GM12801 (cell line): Measurements from ENCODE around the gene TTLL5.

ENCODE experiments used
- TF ChIP-seq, protein P1 (sequence below): IDR thresholded peaks from one replicate; pipeline ENCODE4 v1.5.1; 2011; ENCODE audit warnings: control low read depth; ENCODE audit not compliant: insufficient read length; ENCODE audit errors: extremely low read depth

TTLL5 gene

DNA sequence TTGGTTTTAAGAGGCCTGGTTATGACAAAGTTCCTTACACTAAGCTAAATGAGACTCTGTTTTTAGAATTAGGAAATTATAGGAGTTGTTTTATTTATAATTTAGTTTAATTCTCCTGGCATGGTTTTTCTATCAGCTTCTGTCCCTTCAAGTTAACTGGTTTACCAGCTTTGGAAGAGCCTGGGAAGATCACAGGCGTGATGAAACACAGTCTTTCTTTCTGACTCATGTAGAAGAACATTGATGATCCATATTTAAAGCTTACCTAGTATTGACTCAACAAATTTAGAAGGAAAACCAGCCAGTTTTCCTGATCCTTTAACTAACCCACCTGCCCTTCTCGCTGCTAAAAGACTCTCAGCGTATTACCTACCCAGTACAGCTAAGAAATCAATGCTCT is 165.6 kb downstream of the TTLL5 start:
- TF ChIP-seq, protein P1, sequence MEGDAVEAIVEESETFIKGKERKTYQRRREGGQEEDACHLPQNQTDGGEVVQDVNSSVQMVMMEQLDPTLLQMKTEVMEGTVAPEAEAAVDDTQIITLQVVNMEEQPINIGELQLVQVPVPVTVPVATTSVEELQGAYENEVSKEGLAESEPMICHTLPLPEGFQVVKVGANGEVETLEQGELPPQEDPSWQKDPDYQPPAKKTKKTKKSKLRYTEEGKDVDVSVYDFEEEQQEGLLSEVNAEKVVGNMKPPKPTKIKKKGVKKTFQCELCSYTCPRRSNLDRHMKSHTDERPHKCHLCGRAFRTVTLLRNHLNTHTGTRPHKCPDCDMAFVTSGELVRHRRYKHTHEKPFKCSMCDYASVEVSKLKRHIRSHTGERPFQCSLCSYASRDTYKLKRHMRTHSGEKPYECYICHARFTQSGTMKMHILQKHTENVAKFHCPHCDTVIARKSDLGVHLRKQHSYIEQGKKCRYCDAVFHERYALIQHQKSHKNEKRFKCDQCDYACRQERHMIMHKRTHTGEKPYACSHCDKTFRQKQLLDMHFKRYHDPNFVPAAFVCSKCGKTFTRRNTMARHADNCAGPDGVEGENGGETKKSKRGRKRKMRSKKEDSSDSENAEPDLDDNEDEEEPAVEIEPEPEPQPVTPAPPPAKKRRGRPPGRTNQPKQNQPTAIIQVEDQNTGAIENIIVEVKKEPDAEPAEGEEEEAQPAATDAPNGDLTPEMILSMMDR, result no peak

DNA sequence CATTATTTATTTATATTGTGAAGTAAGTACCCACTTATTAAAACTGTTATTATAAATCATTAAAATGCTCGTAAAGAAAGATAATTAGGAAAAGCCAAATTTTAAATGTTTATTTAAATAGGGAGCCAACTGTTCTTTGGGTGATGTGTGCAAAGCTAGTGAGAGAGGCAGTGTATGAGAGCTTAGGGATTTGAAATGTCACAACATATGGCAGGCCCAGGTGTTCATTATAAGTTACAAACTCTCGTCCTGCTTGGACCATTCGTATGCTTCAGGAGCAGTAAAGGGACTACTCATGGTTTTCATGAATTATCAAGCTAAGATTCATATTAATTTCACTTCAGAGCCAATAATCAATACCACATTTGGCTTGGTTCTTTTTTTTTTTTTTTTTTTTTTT is 166.3 kb downstream of the TTLL5 start:
- TF ChIP-seq, protein P1, result no peak

DNA sequence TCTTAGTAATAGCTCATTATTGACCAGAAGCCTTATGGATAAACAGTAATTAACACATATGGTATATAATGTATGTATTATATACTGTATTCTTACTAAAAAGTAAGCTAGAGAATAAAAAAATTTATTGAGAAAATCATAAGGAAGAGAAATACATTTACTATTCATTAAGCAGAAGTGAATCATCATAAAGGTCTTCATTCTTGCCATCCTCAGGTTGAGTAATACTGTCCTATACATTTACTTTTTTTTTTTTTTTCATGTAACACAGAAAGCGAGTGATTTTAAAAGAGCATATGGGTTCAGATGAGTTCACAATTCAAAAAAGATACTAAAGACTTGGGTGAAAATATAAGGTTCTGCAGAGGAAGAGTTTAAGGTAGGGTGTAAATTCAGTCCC is 168.3 kb downstream of the TTLL5 start:
- TF ChIP-seq, protein P1, result no peak

DNA sequence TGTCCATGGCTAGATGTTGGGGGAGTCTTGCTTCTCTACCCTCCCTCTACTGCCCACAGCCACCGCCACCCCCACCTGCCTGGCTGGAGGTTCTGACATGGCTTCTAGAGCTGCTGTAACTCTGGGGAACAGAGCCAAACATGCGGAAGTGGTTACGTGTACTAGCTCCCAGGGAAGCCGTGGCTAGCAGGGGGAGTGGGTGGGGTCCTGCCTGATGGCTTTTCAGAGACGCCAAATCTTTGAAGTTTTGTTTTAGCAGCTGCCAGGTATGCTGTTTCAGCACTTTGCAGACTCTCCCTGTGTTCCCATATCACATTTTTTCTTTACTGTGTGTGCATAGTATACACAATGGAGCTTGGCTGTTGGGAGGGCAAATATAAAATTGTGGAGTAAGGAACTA is 170.4 kb downstream of the TTLL5 start:
- TF ChIP-seq, protein P1, result no peak

DNA sequence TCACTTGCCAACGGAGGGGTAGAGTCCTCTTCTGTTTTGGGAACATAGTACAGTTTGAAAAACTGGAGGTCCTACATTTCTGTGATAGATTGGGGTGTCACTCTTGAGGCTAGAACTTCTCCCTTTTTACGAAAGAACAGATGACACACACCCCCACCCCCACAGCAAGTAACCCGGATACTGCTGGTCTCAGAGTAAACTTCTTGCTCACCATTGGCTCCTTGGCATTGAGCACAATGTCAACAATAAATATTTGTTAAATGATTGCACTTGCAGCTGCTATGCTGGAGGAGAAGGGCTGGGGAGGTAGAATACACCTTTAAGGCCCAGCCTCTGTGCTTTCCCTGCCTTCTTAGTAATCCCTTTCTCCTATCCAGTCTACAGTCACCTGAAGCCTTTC is 170.9 kb downstream of the TTLL5 start:
- TF ChIP-seq, protein P1, result no peak

DNA sequence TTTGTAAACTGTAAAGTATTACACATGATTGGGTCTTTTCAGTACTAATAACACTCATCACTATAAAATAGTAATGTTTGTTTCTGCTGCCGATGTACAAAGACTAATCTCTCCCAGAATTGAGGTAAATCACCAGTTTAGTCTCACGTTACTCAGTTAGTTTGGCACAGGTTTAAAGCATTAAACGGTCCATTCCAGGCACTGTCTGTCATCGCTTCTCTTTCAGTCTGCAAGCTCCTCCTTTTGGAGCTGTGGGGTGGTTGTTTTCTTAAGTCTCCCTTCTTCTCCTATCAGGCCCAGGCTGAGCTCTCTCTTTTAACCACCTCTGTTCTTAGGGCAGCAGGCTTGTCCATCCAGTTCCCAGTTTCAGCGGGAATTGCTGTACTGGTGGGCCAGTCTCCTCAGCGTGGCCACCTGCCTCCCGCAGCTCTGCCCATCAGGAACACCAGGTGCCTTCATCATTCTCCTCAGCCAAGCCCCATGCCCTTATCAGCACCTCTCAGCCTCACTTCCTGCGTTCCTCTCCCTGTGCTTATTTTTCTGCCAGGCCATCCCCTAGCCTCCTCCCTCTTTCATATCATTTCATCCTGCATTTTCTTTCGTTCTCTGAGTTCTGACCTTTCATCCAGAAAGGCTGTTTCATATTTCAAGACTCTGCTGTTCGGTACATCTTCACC is 171.7 kb downstream of the TTLL5 start:
- TF ChIP-seq, protein P1, result no peak

DNA sequence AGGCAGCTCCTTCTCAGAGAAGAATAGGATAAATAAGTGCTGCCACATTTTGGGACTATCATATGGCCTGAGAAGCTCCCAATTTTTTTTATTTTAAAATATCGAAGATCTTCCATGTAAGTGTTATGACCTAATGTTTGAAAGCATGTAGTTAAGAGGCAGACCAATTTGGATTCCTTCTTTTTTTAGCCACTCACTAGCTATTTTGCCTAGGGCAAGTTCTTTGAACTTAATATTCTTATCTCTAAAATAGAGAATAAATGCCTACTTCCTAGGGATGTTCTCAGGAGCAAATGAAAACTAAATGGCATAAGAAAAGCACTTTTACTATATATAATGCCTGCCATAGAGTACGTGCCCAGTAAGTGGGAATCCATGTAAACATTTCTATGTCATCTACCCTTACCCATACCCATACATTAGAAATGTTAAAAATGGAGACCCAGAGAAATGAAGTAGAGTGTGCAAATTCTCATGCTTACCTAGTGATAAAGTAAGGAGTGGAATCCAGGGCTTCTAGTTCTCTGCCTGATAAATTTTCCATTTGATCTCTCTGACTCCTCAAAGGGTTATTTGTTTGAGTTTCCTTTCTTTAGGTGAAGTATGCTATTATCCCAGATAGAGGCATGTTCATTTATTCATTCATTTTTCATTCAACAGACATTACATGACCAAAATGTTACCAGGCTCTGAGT is 172.4 kb downstream of the TTLL5 start:
- TF ChIP-seq, protein P1, result no peak
